SK-N-SH (cell line): ENCODE data around the gene EPM2A. TPM values are rescaled to one million over a fixed set of nuclear protein-coding genes. Genes with fewer than 3 reads are reported as not detected.

Source experiments
- CTCF ChIA-PET: fragments of 300-600, 350-600 bp; formaldehyde crosslinking; extraction: SDS; loops from one replicate; lab custom pipeline; 2021; lab: Yijun Ruan, JAX
- POLR2A ChIA-PET: fragments of 350-600 bp; sonication (Branson Sonifier 250); formaldehyde crosslinking; extraction: SDS; loops from one replicate; lab custom pipeline; 2020; ENCODE audit warnings: antibody characterized with exemption, inconsistent platforms; lab: Yijun Ruan, JAX
- DNase-seq: peaks from one replicate; pipeline ENCODE4 v3.0.0; 2012
- H2AFZ ChIP-seq: fragments of 200-600 bp; sonication (generic); 2 replicates; pipeline ENCODE4 v1.8.1; 2016; ENCODE audit warnings: antibody characterized with exemption, mild to moderate bottlenecking, low read depth
- H3F3A ChIP-seq: fragments of 200-600 bp; sonication (generic); replicated peaks from 2 replicates; pipeline ENCODE3; 2016; ENCODE audit warnings: antibody characterized with exemption, mild to moderate bottlenecking; ENCODE audit not compliant: insufficient read depth
- H3K27ac ChIP-seq, 2 experiments: fragments of 200-500 bp in 1 of 2; fragments of 200-600 bp in 1 of 2; sonication (Bioruptor generic) in 1 of 2; sonication (generic), shearing (Covaris generic) in 1 of 2; 2 replicates each; pipeline versions ENCODE4 v1.5.1 to v1.6.1; 2014 to 2016; ENCODE audit warnings: low read depth in 2 of 2, inconsistent platforms in 1 of 2, low read length in 1 of 2, mild to moderate bottlenecking in 1 of 2, mixed read lengths in 1 of 2
- H3K27me3 ChIP-seq: fragments of 200-600 bp; sonication (generic), shearing (Covaris generic); 2 replicates; pipeline ENCODE4 v1.6.1; 2016; ENCODE audit warnings: mixed run types; ENCODE audit not compliant: insufficient read depth
- H3K36me3 ChIP-seq, 2 experiments: fragments of 200-500 bp in 1 of 2; fragments of 200-600 bp in 1 of 2; sonication (Bioruptor generic) in 1 of 2; sonication (generic) in 1 of 2; replicated peaks in 1 of 2; 2 replicates each; pipeline versions ENCODE3 to v1.5.1; 2014 to 2016; ENCODE audit warnings: low read length in 1 of 2, mild to moderate bottlenecking in 1 of 2; ENCODE audit not compliant: insufficient read depth in 2 of 2, control insufficient read depth in 1 of 2
- H3K4me1 ChIP-seq, 2 experiments: fragments of 200-500 bp in 1 of 2; fragments of 200-600 bp in 1 of 2; sonication (Bioruptor generic) in 1 of 2; sonication (generic), shearing (Covaris generic) in 1 of 2; 2 replicates each; pipeline versions ENCODE4 v1.5.1 to v1.6.1; 2014 to 2016; ENCODE audit warnings: low read depth in 1 of 2, low read length in 1 of 2, mixed run types in 1 of 2; ENCODE audit not compliant: insufficient read depth in 2 of 2, control insufficient read depth in 1 of 2
- H3K4me2 ChIP-seq: fragments of 200-600 bp; sonication (generic), shearing (Covaris generic); 2 replicates; pipeline ENCODE4 v1.6.1; 2017; ENCODE audit warnings: mixed run types
- H3K4me3 ChIP-seq, 2 experiments: fragments of 200-500 bp in 1 of 2; fragments of 200-600 bp in 1 of 2; sonication (Bioruptor generic) in 1 of 2; sonication (generic), shearing (Covaris generic) in 1 of 2; 2 replicates each; pipeline versions ENCODE4 v1.5.1 to v1.8.1; 2014 to 2016; ENCODE audit warnings: low read depth in 2 of 2, inconsistent platforms in 1 of 2, low read length in 1 of 2, mild to moderate bottlenecking in 1 of 2, mixed read lengths in 1 of 2, moderate library complexity in 1 of 2
- H3K79me2 ChIP-seq: fragments of 200-600 bp; sonication (generic); 2 replicates; pipeline ENCODE4 v1.8.1; 2017; ENCODE audit warnings: mild to moderate bottlenecking; ENCODE audit not compliant: insufficient read depth
- H3K9ac ChIP-seq: fragments of 200-600 bp; sonication (generic); 2 replicates; pipeline ENCODE4 v1.6.1; 2017; ENCODE audit warnings: mixed run types
- H3K9me2 ChIP-seq: fragments of 200-600 bp; sonication (generic); 2 replicates; pipeline ENCODE4 v1.6.1; 2017; ENCODE audit warnings: mixed run types
- H3K9me3 ChIP-seq: fragments of 200-600 bp; sonication (generic); 2 replicates; pipeline ENCODE4 v1.6.1; 2017; ENCODE audit warnings: mixed run types, mild to moderate bottlenecking, moderate library complexity
- H4K20me1 ChIP-seq: fragments of 200-600 bp; sonication (generic); 2 replicates; pipeline ENCODE4 v1.6.1; 2017; ENCODE audit warnings: mild to moderate bottlenecking, mixed run types; ENCODE audit not compliant: insufficient read depth
- CHD2 ChIP-seq: fragments of 150-350 bp; IDR thresholded peaks from 2 replicates; pipeline ENCODE4 v1.6.1; 2018; ENCODE audit warnings: low read length; ENCODE audit not compliant: partially characterized antibody
- CTCF ChIP-seq: fragments of 200-600 bp; sonication (generic); IDR thresholded peaks from 2 replicates; pipeline ENCODE4 v1.6.1; 2017; ENCODE audit warnings: antibody characterized with exemption, mild to moderate bottlenecking, moderate library complexity
- EP300 ChIP-seq, 2 experiments: IDR thresholded peaks; 2 replicates each; pipeline versions ENCODE4 v1.4.0 to v1.6.1; 2012; ENCODE audit warnings: borderline replicate concordance in 1 of 2, low read depth in 1 of 2, low read length in 1 of 2
- EZH2phosphoT487 ChIP-seq: fragments of 200-600 bp; sonication (generic); IDR thresholded peaks from 2 replicates; pipeline ENCODE4 v1.6.1; 2017; ENCODE audit warnings: low read depth, mixed run types, mild to moderate bottlenecking, antibody characterized with exemption, moderate library complexity, borderline replicate concordance
- FOXJ3 ChIP-seq: sonication (generic); formaldehyde crosslinking; IDR thresholded peaks from 2 replicates; pipeline ENCODE4 v1.5.1; 2020; ENCODE audit warnings: mild to moderate bottlenecking, missing genetic modification reagents
- FOXM1 ChIP-seq: IDR thresholded peaks from 2 replicates; pipeline ENCODE4 v1.4.0; 2012; ENCODE audit warnings: low read depth, mild to moderate bottlenecking
- MAX ChIP-seq: IDR thresholded peaks from 2 replicates; pipeline ENCODE4 v1.4.0; 2012; ENCODE audit warnings: low read depth
- MXI1 ChIP-seq: IDR thresholded peaks from 2 replicates; pipeline ENCODE4 v1.6.1; 2012; ENCODE audit warnings: mild to moderate bottlenecking, low read depth, low read length, improper control_type of control experiment
- NFIC ChIP-seq: IDR thresholded peaks from 2 replicates; pipeline ENCODE4 v1.4.0; 2012; ENCODE audit warnings: borderline replicate concordance
- NRF1 ChIP-seq: IDR thresholded peaks from 2 replicates; pipeline ENCODE4 v1.6.1; 2012; ENCODE audit warnings: low read depth, mild to moderate bottlenecking, low read length
- POLR2AphosphoS5 ChIP-seq: IDR thresholded peaks from 2 replicates; pipeline ENCODE4 v1.6.1; 2012; ENCODE audit warnings: low read depth, low read length
- RAD21 ChIP-seq: IDR thresholded peaks from 2 replicates; pipeline ENCODE4 v1.6.1; 2012; ENCODE audit warnings: mild to moderate bottlenecking, low read length
- RCOR1 ChIP-seq: fragments of 150-350 bp; IDR thresholded peaks from 2 replicates; pipeline ENCODE4 v1.6.1; 2017; ENCODE audit warnings: antibody characterized with exemption, low read length
- REST ChIP-seq: IDR thresholded peaks from 2 replicates; pipeline ENCODE4 v1.6.1; 2012; ENCODE audit warnings: mild to moderate bottlenecking, low read depth, low read length, moderate library complexity
- RFX5 ChIP-seq: IDR thresholded peaks from 2 replicates; pipeline ENCODE4 v1.6.1; 2012; ENCODE audit warnings: mild to moderate bottlenecking, improper control_type of control experiment, low read length
- USF1 ChIP-seq: IDR thresholded peaks from 2 replicates; pipeline ENCODE4 v1.4.0; 2012; ENCODE audit warnings: low read depth, borderline replicate concordance
- USF2 ChIP-seq: fragments of 150-350 bp; IDR thresholded peaks from 2 replicates; pipeline ENCODE4 v1.6.1; 2017; ENCODE audit warnings: antibody characterized with exemption, low read length, low read depth, borderline replicate concordance
- YY1 ChIP-seq: IDR thresholded peaks from 2 replicates; pipeline ENCODE4 v1.4.0; 2012; ENCODE audit warnings: low read depth, mild to moderate bottlenecking
- ZBTB33 ChIP-seq: IDR thresholded peaks from 2 replicates; pipeline ENCODE4 v1.4.0; 2012; ENCODE audit warnings: low read depth, borderline replicate concordance
- WGBS: methylation state at CpG from one replicate; pipeline ENCODE4 v1.1.6; 2017; ENCODE audit warnings: low lambda C conversion rate; 5-methylcytosine and 5-hydroxymethylcytosine counted together
- polyA plus RNA-seq, 3 experiments: library from polyadenylated mRNA; depleted of rRNA; stranded (reverse); fragments of >200 nt; gene quantifications; 2 replicates each; pipeline ENCODE4 v1.2.3, GENCODE V29; 2012

The EPM2A gene
- polyA plus RNA-seq, 1 of the 3 experiments (the other 2 are of a cell fraction) = 2.7 TPM

- H3K79me2 ChIP-seq = no peaks in the 10 kb centered on the region
- no peaks in the 10 kb centered on the region for H3K4me1 ChIP-seq
- H4K20me1 ChIP-seq = no peaks in the 10 kb centered on the region
- H3K4me2 ChIP-seq = no peak overlapping the region
- no peaks in the 10 kb centered on the region for H3K9me2 ChIP-seq
- H3K27ac ChIP-seq = no peak overlapping the region
- no peak overlapping the region for H3K4me3 ChIP-seq
- H3K36me3 ChIP-seq = no peaks in the 10 kb centered on the region
- ChIA-PET POLR2A (no interaction called here), CTCF (no interaction called here)
- DNase-seq = no peak
- H3K9ac ChIP-seq = no peak overlapping the region
- H3F3A ChIP-seq = no peaks in the 10 kb centered on the region
- H3K9me3 ChIP-seq = no peaks in the 10 kb centered on the region
- 80% methylated on average over 3 of the region's 4 CpGs for WGBS
- H3K27me3 ChIP-seq = no peaks in the 10 kb centered on the region
- TF ChIP-seq EZH2phosphoT487 (no peak), USF1 (no peak), USF2 (no peak), NRF1 (no peak), MXI1 (no peak), CHD2 (no peak), MAX (no peak), RFX5 (no peak), EP300 (IDR thresholded peaks at IDR 0.05; ENCODE audit: borderline replicate concordance in 1 of 2, low read depth in 1 of 2, low read length in 1 of 2) (no peak)
- H2AFZ ChIP-seq = no peak overlapping the region
These were observed 19.9 kb downstream of the EPM2A start for GRCh38 chr6:145715426-145715825.

- no peak overlapping the region for H3K4me2 ChIP-seq
- no peaks in the 10 kb centered on the region for H4K20me1 ChIP-seq
- H3K9me2 ChIP-seq = no peaks in the 10 kb centered on the region
- no peak overlapping the region for H3K4me3 ChIP-seq
- no peaks in the 10 kb centered on the region for H3F3A ChIP-seq
- no peak overlapping the region for H3K9ac ChIP-seq
- H3K27ac ChIP-seq = no peak overlapping the region
- no peaks in the 10 kb centered on the region for H3K27me3 ChIP-seq
- ChIA-PET CTCF (interaction anchor here (1.0 kb wide), 1 partner anchor 11 kb away, joined by 4 read pairs; no protein-coding TSS in a partner anchor), POLR2A (no interaction called here)
- no peaks in the 10 kb centered on the region for H3K9me3 ChIP-seq
- H3K79me2 ChIP-seq = no peaks in the 10 kb centered on the region
- H3K4me1 ChIP-seq = no peaks in the 10 kb centered on the region
- no peak overlapping the region for H2AFZ ChIP-seq
- H3K36me3 ChIP-seq = no peaks in the 10 kb centered on the region
- WGBS = 54% methylated on average over 2 of the region's 2 CpGs
- no peak for DNase-seq
- TF ChIP-seq FOXM1 = no peak
- no peak for TF ChIP-seq RAD21
- no peak for TF ChIP-seq NFIC
- TF ChIP-seq RCOR1 = no peak
- TF ChIP-seq POLR2AphosphoS5 = no peak
- TF ChIP-seq MAX = no peak
- no peak for TF ChIP-seq YY1
- no peak for TF ChIP-seq ZBTB33
- no peak for TF ChIP-seq FOXJ3 (CRISPR knock-in tag)
- no peak for TF ChIP-seq EZH2phosphoT487
- TF ChIP-seq REST = no peak
- no peak for TF ChIP-seq CTCF
These were observed 20.6 kb downstream of the EPM2A start for GRCh38 chr6:145714731-145715130.
